HCT116 (cell line): ENCODE results near the gene GLRX3.

Source experiments
- CTCF ChIP-seq, 3 experiments: fragments of 200-600 bp in 1 of 3; sonication (generic) in 1 of 3; IDR thresholded peaks in 2 of 3; conservative IDR thresholded peaks in 1 of 3; 2 replicates each; pipeline ENCODE4 v1.5.1; 2012 to 2017; ENCODE audit warnings: low read depth in 2 of 3, low read length in 2 of 3, antibody characterized with exemption in 1 of 3, borderline replicate concordance in 1 of 3, control low read depth in 1 of 3, mild to moderate bottlenecking in 1 of 3, mixed read lengths in 1 of 3, mixed run types in 1 of 3, moderate library complexity in 1 of 3; ENCODE audit not compliant: insufficient read depth in 1 of 3
- POLR2AphosphoS5 ChIP-seq: IDR thresholded peaks from 2 replicates; pipeline ENCODE4 v1.6.1; 2011; ENCODE audit warnings: mild to moderate bottlenecking, low read depth, low read length, moderate library complexity
- ZNF274 ChIP-seq: fragments of 200-500 bp; sonication (Bioruptor generic); IDR thresholded peaks from 2 replicates; pipeline ENCODE4 v1.6.1; 2014; ENCODE audit warnings: mild to moderate bottlenecking, low read depth, low read length, inconsistent platforms

DNA sequence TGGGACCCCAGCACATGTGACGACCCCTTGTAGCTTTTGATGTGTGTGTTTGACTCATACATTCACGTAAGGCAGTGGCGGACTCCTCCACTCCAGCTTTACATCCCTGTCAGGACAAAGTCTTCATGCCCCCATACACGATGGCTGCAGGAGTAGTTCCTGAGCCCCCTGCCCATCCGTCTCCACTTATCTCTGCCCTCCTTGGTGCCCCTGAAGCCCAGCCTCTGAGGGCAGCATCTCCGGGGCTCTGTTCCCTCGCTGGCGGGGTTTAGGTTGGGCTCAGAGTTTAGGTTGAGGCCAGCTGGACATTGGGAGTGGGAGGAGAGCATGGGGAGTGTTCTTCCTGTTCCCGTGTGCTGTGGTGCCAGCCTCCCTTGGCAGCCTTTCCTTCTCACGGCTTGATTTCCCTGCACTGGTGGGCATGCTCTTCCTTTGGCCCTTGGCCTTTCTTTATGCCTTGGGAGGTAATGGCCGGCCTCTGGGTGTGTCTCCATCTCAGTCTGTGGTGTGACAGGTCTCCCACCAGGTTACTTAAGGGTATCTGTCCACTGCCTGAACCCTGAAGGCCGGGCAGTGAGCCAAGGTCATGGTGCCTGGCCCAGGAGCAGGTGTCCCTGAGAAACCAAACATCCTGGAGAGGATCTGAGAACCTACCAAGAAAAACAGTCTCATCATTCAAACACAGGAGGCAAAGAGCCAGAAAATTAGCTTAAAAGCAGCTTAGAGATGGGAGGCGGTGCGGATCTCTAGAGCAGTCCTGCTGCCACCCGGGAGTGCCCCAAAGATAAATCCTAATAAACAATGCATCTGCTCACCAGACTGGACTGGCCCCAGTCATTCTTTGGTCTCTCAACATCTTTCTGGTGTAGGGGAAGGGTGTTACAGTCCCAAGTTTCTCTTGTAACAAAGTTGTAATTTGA is 85.5 kb downstream of the GLRX3 start:
- TF ChIP-seq CTCF (IDR thresholded peaks at IDR 0.05 in 2 of 3, conservative IDR thresholded peaks at IDR 0.05 in 1 of 3; ENCODE audit: borderline replicate concordance in 1 of 3, insufficient read depth in 1 of 3, low read depth in 2 of 3, low read length in 2 of 3), result no peak
- TF ChIP-seq ZNF274, result no peak
- no peak for TF ChIP-seq POLR2AphosphoS5
